ENCODE results near the gene KLHDC10. TPM values are rescaled to one million over a fixed set of nuclear protein-coding genes. Genes with fewer than 3 reads are reported as not detected.

The KLHDC10 gene
- total RNA-seq, 1 donor from 2014 or later = 43.6 TPM

GRCh38 chr7:130133029-130133782 is 62.9 kb downstream of the KLHDC10 start:
- no peak for TF ChIP-seq CTCF (conservative IDR thresholded peaks at IDR 0.05)
- Mint-ChIP-seq H3K4me1 (ENCODE audit: unreplicated experiment) (peaks cover 11% of the 10 kb centered on the region), H3K36me3 (peaks cover 46% of the 10 kb centered on the region), H3K9me3 (no peaks in the 10 kb centered on the region), H3K4me3 (no peak overlapping the region), H3K27ac (no peak overlapping the region), H3K27me3 (no peaks in the 10 kb centered on the region)
- DNase-seq (ENCODE audit: extremely low spot score, unreplicated experiment) = no peak

GRCh38 chr7:130134106-130134636 is 63.8 kb downstream of the KLHDC10 start:
- no peak for TF ChIP-seq CTCF (conservative IDR thresholded peaks at IDR 0.05)
- Mint-ChIP-seq H3K27ac (no peak overlapping the region), H3K9me3 (no peaks in the 10 kb centered on the region), H3K36me3 (peaks cover 44% of the 10 kb centered on the region), H3K4me3 (no peak overlapping the region), H3K4me1 (ENCODE audit: unreplicated experiment) (peaks cover 14% of the 10 kb centered on the region), H3K27me3 (no peaks in the 10 kb centered on the region)
- no peak for DNase-seq (ENCODE audit: extremely low spot score, unreplicated experiment)

DNA sequence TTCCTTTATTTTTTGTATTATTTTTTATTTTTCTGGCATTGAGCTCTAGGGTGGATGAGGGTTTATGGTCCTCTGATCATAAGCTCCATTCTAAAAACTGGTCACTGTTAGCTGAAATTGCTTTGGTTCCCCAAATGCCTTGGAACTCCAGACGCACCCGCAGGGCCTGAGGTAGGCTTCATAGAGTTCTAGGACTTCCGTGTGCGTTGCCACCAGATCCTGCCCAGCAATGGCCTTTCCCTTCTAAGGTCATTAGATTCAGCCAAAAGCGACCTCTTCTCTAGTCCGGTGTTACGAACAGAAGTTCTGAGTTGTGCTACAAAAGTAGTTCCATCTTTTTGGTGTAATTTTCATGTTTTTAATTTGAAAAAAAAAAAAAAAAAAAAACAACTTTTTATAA is 64.4 kb downstream of the KLHDC10 start:
- no peak for TF ChIP-seq CTCF (conservative IDR thresholded peaks at IDR 0.05)
- no peak for DNase-seq (ENCODE audit: extremely low spot score, unreplicated experiment)
- Mint-ChIP-seq H3K9me3 (no peaks in the 10 kb centered on the region), H3K27me3 (no peaks in the 10 kb centered on the region), H3K36me3 (peaks cover 42% of the 10 kb centered on the region), H3K27ac (no peak overlapping the region), H3K4me3 (no peak overlapping the region), H3K4me1 (ENCODE audit: unreplicated experiment) (peaks cover 17% of the 10 kb centered on the region)

GRCh38 chr7:130135208-130136205 is 65.2 kb downstream of the KLHDC10 start:
- TF ChIP-seq CTCF (conservative IDR thresholded peaks at IDR 0.05) = no peak
- no peak for DNase-seq (ENCODE audit: extremely low spot score, unreplicated experiment)
- Mint-ChIP-seq H3K4me3 (no peak overlapping the region), H3K9me3 (no peaks in the 10 kb centered on the region), H3K36me3 (peaks cover 38% of the 10 kb centered on the region), H3K27me3 (no peaks in the 10 kb centered on the region), H3K27ac (peak overlapping the region; percentile 6), H3K4me1 (ENCODE audit: unreplicated experiment) (peaks cover 24% of the 10 kb centered on the region)

DNA sequence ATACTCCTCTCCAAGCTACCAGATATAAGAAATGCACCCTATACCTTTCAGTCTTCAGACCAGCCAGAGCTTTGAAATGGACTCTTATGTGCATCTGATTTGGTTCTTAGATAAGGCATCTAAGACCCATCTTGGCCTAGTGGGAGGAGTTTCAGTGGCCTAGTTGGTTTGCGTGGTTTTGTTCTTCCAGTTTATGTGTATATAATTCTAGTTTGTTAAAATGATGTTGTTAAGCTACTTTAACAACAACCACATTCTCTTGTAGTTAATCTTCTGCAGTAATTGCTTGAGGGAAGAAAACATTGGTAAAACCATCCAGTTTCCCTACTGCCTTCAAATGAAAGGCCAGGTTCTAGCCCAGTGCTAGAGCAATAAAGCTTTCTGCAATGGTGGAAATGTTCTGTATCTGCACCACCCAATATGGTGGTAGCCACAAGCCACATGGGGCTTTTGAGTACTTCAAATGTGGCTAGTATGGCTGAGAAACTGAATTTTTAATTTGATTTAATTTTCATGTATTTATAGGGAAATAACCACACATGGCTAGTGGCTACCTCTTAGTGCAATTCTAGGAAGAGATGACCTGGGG is 66.3 kb downstream of the KLHDC10 start:
- no peak for DNase-seq (ENCODE audit: extremely low spot score, unreplicated experiment)
- Mint-ChIP-seq H3K4me1 (ENCODE audit: unreplicated experiment) (peaks cover 22% of the 10 kb centered on the region), H3K9me3 (no peaks in the 10 kb centered on the region), H3K27me3 (no peaks in the 10 kb centered on the region), H3K4me3 (no peak overlapping the region), H3K27ac (no peak overlapping the region), H3K36me3 (peaks cover 28% of the 10 kb centered on the region)
- TF ChIP-seq CTCF (conservative IDR thresholded peaks at IDR 0.05) = no peak
